IPS-NIHi7 (cell line): ENCODE data around the gene ZNF789.
A peak's percentile ranks its signal among the peaks of the same experiment; 100 is the strongest.

Experiments
- DNase-seq: peaks from one replicate; pipeline ENCODE4 v3.0.0; 2012; ENCODE audit warnings: mixed read lengths; ENCODE audit errors: extremely low spot score

Gene ZNF789

DNA sequence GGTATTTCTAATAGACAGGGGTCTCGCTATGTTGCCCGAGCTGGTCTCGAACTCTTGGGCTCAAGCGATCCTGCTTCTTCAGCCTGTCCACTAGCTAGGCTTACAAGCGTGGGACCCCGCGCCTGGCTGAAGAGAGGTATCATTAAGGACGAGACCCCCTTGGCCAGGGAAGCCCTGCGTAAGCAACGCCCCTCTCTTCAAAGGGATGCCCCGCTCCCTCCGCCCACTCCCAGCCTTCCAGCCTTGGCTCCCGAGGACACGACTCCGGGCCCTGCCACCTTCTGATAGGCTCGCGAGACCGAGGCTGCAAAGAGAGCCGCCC is 31.6 kb downstream of the ZNF789 start:
- peak; percentile 99 for DNase-seq

GRCh38 chr7:99504603-99505323 is 32.1 kb downstream of the ZNF789 start, which contains the start of gene ZKSCAN5:
Gene ZKSCAN5 (plus strand): TSS chr7:99504662. CDS start chr7:99506045, 1,383 bp downstream.
- peak; percentile 96 for DNase-seq

- DNase-seq = no peak
These were observed 32.6 kb downstream of the ZNF789 start for GRCh38 chr7:99505324-99505662.

DNA sequence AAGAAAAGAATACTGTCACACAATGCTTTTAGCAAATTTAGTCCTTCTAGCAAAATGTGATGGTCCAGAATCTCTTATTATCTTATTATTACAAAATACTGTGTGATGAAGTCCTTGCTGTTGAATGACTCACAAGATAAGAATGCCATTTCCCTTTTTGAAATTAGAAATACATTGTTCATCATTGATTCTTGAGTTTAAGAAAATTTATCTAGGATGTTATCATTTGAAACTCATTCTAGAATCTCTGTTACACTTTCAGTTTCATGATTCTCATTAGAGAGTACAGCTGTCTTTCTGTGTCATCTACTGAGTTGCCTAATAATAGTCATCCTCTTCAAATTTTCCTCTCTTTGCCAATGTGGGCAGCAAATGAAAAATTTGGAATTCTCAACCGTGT is 41.4 kb downstream of the ZNF789 start:
- no peak for DNase-seq

GRCh38 chr7:99521399-99521798 is 48.7 kb downstream of the ZNF789 start:
- no peak for DNase-seq

DNA sequence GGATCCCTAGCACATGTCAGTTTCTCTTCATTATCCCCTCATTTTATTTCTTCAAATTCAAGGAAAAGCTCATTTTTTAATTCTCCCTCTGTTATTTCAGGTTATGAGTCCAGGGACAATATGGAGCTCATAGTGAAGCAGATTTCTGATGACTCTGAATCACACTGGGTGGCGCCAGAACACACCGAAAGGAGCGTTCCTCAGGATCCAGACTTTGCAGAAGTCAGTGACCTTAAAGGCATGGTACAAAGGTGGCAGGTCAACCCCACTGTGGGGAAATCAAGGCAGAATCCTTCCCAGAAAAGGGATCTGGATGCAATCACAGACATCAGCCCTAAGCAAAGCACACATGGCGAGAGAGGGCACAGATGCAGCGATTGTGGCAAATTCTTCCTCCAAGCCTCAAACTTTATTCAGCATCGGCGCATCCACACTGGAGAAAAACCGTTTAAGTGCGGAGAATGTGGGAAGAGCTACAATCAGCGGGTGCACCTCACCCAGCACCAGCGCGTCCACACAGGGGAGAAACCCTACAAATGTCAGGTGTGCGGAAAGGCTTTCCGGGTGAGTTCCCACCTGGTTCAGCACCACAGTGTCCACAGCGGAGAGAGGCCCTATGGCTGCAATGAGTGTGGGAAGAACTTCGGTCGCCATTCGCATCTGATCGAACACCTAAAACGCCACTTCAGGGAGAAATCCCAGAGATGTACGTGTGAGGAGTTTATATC is 53.2 kb downstream of the ZNF789 start:
- DNase-seq = peak; percentile 45

GRCh38 chr7:99531354-99531765 is 58.7 kb downstream of the ZNF789 start:
- DNase-seq = no peak

GRCh38 chr7:99535667-99536066 is 63.0 kb downstream of the ZNF789 start:
- DNase-seq = no peak
